ENCODE measurements around the gene KLHL29.
A peak's percentile ranks its signal among the peaks of the same experiment; 100 is the strongest.

Gene KLHL29

DNA sequence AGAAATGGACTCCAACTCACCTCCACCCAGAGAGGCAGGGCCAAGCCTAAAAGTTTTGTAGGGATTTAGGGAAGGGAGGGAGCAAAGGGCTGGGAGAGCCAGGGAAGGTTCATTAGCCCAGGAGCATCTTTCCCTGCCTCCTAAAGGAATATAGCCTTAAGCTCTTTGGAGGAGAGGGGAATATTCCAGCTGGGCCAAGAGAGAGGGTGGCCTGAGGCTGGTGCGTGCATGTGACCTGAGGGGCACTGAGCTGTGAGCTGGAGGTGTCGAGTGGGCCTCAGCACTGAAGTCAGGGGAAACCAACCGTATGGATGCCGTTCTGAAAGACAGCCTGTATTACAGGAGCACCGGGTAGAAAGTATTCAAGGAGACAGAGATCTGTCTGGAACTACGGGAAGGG, 112.6 kb downstream of the KLHL29 start:
- peak in 1 of 2 experiments; percentile 29 for DNase-seq

GRCh38 chr2:23498943-23499342, 114.0 kb downstream of the KLHL29 start:
- no peak for DNase-seq

- DNase-seq: no peak
These were observed 114.5 kb downstream of the KLHL29 start for GRCh38 chr2:23499439-23499838.

DNA sequence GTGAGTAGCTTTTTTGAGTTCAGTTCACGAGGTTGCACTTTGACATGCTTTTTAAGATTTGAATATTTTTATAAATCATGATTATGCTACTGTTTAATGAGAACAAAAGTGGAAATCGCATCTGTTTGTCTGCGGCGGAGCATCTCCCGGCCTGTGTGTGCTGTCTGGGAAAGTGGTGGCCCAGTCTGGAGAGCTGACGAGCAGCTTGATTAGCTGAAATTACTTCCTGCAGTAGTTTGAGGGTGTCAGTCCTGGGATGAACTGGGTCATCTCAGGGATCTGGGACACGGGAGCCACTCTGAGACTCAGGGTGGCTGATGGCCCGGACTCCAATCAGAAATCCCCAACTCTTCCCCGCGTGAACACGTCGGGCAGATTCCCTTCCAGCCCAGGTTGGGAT, 115.9 kb downstream of the KLHL29 start:
- DNase-seq: no peak

GRCh38 chr2:23502096-23502495, 117.1 kb downstream of the KLHL29 start:
- no peak for DNase-seq

DNA sequence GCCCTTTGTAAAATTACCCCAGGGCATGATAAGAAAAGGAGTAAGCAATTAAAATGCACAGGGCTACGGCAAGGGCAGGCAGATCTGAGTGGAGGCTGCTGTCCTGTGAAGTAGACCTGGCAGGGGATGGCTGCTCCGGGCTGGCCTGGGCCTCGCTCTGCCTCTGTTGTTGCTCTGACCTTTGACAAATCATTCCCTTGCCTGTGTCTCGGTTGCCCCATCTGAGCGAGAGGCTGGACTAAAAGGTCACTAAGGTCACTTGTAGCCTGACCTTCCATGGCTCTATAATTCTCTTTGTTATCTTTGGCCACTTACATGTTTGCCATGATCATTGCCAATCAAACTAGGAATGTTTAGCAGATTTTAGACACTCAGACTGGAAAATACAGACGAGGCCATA, 118.1 kb downstream of the KLHL29 start:
- DNase-seq: no peak

DNA sequence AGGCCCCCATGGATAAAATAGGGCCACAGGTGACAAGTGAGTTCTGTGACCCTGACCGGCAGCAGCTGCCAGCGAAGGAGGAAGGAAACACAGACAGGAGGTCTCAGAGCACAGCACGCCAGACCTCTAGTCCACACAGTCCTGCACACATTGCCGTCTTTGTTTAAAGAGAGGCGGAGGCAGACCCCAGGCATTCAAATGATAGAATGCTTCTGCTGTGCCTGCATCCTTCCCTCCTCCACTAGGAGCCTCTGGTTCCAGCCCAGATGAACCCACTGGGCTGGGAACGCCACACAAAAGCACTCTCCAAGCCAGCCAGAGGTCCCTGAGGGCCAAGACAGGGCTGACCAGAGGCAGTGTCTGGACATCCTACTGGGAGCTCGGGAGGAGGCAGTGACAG, 118.7 kb downstream of the KLHL29 start:
- no peak for DNase-seq

GRCh38 chr2:23504591-23504990, 119.6 kb downstream of the KLHL29 start:
- DNase-seq: no peak

- peak in 1 of 2 experiments; percentile 6 for DNase-seq
These were observed 120.4 kb downstream of the KLHL29 start for GRCh38 chr2:23505218-23505983.

DNA sequence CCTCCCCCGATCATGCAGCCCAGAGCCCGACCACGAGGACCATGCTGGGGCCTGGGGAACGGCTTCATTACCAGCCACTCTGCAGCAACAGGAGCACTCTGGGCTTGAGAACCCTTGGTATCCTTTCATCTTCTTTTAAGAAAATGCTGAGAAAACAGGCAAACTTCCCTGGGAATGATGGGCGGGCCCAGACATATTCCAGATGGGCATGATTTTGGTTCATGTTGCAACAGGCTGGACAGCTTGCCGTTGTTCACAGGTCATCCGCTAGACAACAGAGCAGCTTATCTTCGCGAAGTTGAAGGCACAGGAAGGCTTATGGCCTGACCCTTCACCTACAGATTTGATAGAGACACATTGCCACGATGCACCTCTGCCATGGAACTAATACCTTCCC, 121.0 kb downstream of the KLHL29 start:
- DNase-seq: peak; percentile 40 to 70

DNA sequence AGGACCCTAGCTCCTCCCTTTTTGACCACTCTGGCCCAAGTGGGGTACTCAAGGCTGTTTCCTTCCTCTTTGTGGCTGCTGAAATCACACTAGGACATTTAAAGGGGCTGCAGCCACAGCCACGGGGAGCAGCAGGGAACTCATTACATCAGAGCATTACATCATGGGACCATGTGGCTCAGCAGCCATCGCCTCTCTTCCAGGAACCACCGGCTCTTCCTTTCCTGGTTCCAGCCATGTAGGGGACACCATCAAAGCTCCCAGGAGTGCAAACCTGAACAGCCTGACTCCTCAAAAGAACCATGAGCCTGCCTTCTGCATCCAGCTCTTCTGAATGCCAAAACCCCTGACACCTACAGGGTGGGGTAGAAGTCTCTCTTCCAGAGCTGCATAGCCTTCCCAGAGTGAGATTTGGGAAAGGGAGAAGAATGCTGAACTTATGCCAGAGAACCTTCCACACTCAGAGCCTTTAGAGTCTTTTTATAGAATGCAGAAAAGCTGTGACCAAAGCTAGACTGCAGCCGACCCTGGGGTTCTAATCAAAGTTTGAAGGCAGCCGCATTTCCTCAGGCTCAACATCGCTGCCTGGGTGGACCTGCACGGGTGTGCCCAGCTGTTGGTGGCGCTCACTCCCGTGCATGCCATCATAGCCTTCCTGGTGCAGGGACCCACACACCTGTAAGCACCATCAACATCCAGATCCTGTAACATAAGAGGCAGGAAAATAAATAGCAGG, 121.7 kb downstream of the KLHL29 start:
- DNase-seq: no peak

DNA sequence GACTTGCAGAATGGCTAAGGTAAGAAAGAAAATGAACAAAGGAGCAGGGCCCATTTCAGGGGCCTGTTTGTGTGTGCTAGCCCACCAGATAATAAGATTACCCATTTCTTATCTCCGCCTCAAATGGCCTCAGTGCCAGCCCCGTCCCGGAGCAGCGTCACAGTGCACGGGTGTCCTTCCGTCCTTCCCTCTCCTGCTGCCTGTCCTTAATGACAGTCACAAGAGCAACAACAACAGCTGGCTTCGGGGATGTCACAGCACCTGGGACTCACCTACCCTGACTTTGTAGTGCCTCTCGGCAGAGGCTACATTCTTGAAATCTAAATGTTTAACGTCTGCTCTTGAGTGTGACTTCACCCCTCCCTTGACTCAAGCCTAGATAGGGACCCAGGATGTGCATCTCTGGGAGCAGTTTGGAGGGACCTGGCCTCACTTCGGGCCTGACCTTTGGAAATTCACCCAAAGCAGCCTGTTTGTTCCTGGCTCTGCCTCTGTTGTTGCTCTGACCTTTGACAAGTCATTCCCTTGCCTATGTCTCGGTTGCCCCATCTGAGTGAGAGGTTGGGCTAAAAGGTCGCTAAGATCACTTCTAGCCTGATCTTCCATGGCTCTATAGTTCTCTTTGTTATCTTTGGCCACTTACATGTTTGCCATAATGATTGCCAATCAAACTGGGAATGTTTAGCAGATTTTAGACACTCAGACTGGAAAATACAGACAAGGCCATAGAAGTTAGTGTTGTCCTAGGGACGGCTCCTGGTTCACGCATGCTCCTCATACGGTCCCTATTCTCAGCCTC, 122.5 kb downstream of the KLHL29 start:
- no peak for DNase-seq

GRCh38 chr2:23508066-23508390, 123.0 kb downstream of the KLHL29 start:
- no peak for DNase-seq

GRCh38 chr2:23509103-23509502, 124.1 kb downstream of the KLHL29 start:
- no peak for DNase-seq

- DNase-seq: no peak
These were observed 124.8 kb downstream of the KLHL29 start for GRCh38 chr2:23509596-23510292.

- DNase-seq: no peak
These were observed 125.5 kb downstream of the KLHL29 start for GRCh38 chr2:23510471-23510870.

DNA sequence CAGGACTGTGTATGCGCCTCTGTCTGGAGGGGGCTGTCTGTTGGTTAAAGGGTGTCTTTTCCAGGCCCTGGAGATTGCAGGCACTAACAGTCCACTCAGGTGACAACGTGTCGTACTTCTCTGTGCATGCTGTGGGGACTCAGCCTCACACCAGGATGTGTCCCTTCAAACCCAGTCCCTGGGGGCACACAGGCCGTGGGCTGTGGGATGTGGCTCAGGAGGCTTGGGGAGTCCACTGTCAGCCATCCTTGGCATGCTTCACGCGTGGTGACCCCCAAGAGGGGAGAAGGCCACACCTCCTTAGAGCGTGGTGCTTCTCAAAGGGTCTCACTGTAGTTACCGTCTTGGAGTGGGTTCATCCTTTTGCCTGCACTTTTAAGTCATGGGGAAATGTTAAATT, 127.8 kb downstream of the KLHL29 start:
- DNase-seq: no peak

- no peak for DNase-seq
These were observed 128.4 kb downstream of the KLHL29 start for GRCh38 chr2:23513245-23513871.

- no peak for DNase-seq
These were observed 129.2 kb downstream of the KLHL29 start for GRCh38 chr2:23513872-23514793.

DNA sequence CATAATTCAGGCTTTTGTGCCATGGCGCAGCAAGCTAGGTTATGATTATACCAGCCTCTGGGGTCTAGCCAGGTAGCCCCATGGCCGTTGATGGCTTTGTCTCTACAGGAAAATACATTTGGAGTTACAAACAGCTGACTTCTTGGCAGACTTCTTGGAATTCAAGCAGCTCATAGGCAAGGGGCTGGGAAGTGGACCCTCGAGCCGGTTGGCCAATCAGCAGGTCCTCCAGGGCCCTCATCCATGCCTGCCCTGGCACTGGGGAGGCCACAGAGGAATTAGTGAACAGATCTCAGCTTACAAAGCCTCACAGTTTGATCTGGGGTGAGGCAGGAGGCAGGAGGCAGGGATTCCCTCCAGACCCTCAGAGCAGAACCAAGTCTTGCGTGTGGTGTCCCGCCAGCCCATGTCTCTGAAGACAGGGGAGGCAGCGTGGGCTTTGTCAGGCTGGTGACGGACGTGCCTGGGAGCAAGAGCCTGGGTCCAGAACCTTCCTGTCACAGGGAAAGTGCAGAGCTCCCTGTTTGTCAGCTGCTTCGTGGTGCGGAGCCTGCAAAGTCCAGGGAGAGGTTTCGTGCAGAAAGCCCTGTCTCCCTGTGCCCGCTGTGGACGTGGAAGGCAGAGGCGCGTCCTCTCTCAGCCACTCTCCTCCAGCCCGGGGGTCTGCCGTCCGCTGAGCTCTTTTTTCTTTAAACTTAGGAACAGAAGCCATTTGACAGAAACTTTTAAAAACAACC, 131.7 kb downstream of the KLHL29 start:
- DNase-seq: no peak

All from NCI-H524 (cell line).